ENCODE measurements around the gene TNFRSF6B. TPM values are rescaled to one million over a fixed set of nuclear protein-coding genes. Genes with fewer than 3 reads are reported as not detected.

Gene TNFRSF6B
- total RNA-seq, 1 donor from 2014 or later: 817 TPM

- peak overlapping the region; percentile 68 for H3K4me3 ChIP-seq (ENCODE audit: low read depth, low read length)
- DNase-seq (ENCODE audit: low read depth): no peak
- TF ChIP-seq CTCF (conservative IDR thresholded peaks at IDR 0.05; ENCODE audit: low read depth, low read length): no peak
Measured at GRCh38 chr20:63741676-63742380, 45.4 kb downstream of the TNFRSF6B start.

GRCh38 chr20:63742381-63743024 is 46.1 kb downstream of the TNFRSF6B start:
- no peak overlapping the region for H3K4me3 ChIP-seq (ENCODE audit: low read depth, low read length)
- TF ChIP-seq CTCF (conservative IDR thresholded peaks at IDR 0.05; ENCODE audit: low read depth, low read length): no peak
- no peak for DNase-seq (ENCODE audit: low read depth)

DNA sequence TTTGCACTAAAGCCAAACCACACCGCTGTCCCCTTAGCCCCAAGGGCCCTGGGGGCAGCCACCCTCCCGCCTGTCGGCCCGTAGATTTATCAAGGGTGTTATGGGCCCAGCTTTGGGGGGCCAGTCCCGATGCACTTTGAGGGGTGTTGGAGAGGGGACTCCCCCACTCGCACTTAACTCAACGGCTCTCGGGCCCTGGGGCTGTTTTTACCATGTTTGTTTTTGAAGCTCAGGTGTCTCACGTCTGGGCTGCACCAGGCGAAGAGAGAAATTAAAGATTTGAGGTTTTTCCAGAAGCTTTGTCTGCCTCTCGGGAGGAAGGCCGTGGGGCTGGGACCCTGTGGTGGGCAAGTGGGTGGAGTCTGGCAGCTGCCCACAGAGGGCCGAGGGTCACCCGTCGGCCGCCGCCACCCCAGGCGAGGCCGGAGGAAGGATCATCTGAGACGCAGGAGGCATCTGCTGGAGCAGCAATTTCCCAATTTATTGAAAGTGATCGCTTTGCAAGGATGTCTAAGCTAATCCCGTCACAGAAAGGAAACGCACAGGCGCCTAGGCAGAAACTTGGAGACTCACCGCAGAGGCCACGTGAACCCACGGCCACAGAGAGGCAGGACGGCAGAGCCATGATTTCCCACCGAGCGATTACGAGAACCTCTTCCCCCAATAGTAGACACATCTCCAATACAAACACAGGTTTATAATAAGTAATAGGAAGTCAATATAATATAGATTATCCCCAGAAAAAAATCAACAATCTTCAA is 46.9 kb downstream of the TNFRSF6B start:
- DNase-seq (ENCODE audit: low read depth): no peak
- TF ChIP-seq CTCF (conservative IDR thresholded peaks at IDR 0.05; ENCODE audit: low read depth, low read length): no peak
- H3K4me3 ChIP-seq (ENCODE audit: low read depth, low read length): no peak overlapping the region

DNA sequence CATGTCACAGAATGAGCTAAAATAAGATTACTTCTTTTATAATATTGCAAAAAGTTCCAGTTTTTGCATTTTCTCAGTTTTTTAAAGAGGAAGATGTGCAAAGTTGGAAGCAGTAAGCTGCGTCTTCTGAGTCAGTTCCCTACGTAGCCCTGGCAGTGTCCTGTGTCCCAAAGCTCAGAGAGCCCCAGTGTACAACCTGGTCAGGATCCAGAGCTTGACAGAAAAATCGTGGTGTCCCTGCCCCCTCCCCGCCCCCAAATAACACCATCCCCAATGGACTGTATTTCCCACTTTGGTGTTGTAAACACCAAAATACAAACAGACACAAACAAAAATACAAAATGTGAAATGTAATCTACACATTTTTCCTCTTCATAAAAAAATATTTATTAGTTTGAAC is 47.7 kb downstream of the TNFRSF6B start:
- no peak for DNase-seq (ENCODE audit: low read depth)
- TF ChIP-seq CTCF (conservative IDR thresholded peaks at IDR 0.05; ENCODE audit: low read depth, low read length): no peak
- no peak overlapping the region for H3K4me3 ChIP-seq (ENCODE audit: low read depth, low read length)

GRCh38 chr20:63744574-63745423 is 48.3 kb downstream of the TNFRSF6B start:
- no peak for DNase-seq (ENCODE audit: low read depth)
- H3K4me3 ChIP-seq (ENCODE audit: low read depth, low read length): no peak overlapping the region
- TF ChIP-seq CTCF (conservative IDR thresholded peaks at IDR 0.05; ENCODE audit: low read depth, low read length): no peak

- no peak for DNase-seq (ENCODE audit: low read depth)
- no peak for TF ChIP-seq CTCF (conservative IDR thresholded peaks at IDR 0.05; ENCODE audit: low read depth, low read length)
- no peak overlapping the region for H3K4me3 ChIP-seq (ENCODE audit: low read depth, low read length)
Measured at GRCh38 chr20:63745424-63745805, 49.0 kb downstream of the TNFRSF6B start.

Measured in epithelial cell of proximal tubule (primary cell).